HCEC 1CT (cell line): Measurements from ENCODE around the gene CCDC88A.
"Not testable (repeated sequence)": the region's sequence is repeated elsewhere in the genome, so short reads cannot be mapped to it uniquely, and the experiment has no call there.

Experiments
- DNase-seq: peaks from one replicate; pipeline ENCODE4 v3.0.0-alpha.2; 2017

Gene CCDC88A

GRCh38 chr2:55384786-55385185 is 34.9 kb downstream of the CCDC88A start:
- DNase-seq, result no peak

GRCh38 chr2:55371376-55371775 is 48.3 kb downstream of the CCDC88A start:
- no peak for DNase-seq

GRCh38 chr2:55370208-55370607 is 49.4 kb downstream of the CCDC88A start:
- DNase-seq, result no peak

GRCh38 chr2:55365303-55365702 is 54.4 kb downstream of the CCDC88A start:
- no peak for DNase-seq

- peak; percentile 91 for DNase-seq
Observed at GRCh38 chr2:55364189-55365055, 55.2 kb downstream of the CCDC88A start.

- no peak for DNase-seq
Observed at GRCh38 chr2:55363636-55364035, 56.0 kb downstream of the CCDC88A start.

- no peak for DNase-seq
Observed at GRCh38 chr2:55361465-55362189, 58.0 kb downstream of the CCDC88A start.

GRCh38 chr2:55358451-55358850 is 61.2 kb downstream of the CCDC88A start:
- DNase-seq, result no peak

GRCh38 chr2:55357927-55358326 is 61.7 kb downstream of the CCDC88A start:
- DNase-seq, result no peak

GRCh38 chr2:55357164-55357563 is 62.5 kb downstream of the CCDC88A start:
- no peak for DNase-seq

- not testable (repeated sequence) for DNase-seq
Observed at GRCh38 chr2:55356136-55356535, 63.5 kb downstream of the CCDC88A start.

- DNase-seq, result no peak
Observed at GRCh38 chr2:55355451-55355850, 64.2 kb downstream of the CCDC88A start.

- no peak for DNase-seq
Observed at GRCh38 chr2:55351672-55352071, 68.0 kb downstream of the CCDC88A start.

GRCh38 chr2:55345064-55345463 is 74.6 kb downstream of the CCDC88A start:
- no peak for DNase-seq

GRCh38 chr2:55338268-55338667 is 81.4 kb downstream of the CCDC88A start:
- DNase-seq, result peak; percentile 48

GRCh38 chr2:55334728-55335127 is 84.9 kb downstream of the CCDC88A start:
- no peak for DNase-seq

- no peak for DNase-seq
Observed at GRCh38 chr2:55330541-55331297, 88.9 kb downstream of the CCDC88A start.

- no peak for DNase-seq
Observed at GRCh38 chr2:55327470-55328230, 92.0 kb downstream of the CCDC88A start.

- DNase-seq, result no peak
Observed at GRCh38 chr2:55314985-55315384, 104.7 kb downstream of the CCDC88A start.

- DNase-seq, result peak; percentile 83
Observed at GRCh38 chr2:55311444-55311870, 108.2 kb downstream of the CCDC88A start.

- DNase-seq, result peak; percentile 68
Observed at GRCh38 chr2:55309446-55309845, 110.2 kb downstream of the CCDC88A start.

- DNase-seq, result no peak
Observed at GRCh38 chr2:55302241-55302640, 117.4 kb downstream of the CCDC88A start.

GRCh38 chr2:55301277-55301676 is 118.4 kb downstream of the CCDC88A start:
- no peak for DNase-seq
